ENCODE data around the gene ZNF335. TPM values are rescaled to one million over a fixed set of nuclear protein-coding genes. Genes with fewer than 3 reads are reported as not detected.
"Not testable (repeated sequence)": the region's sequence is repeated elsewhere in the genome, so short reads cannot be mapped to it uniquely, and the experiment has no call there.

Gene ZNF335
- total RNA-seq, 6 experiments from 2014 or later: 6.5 to 9.3 (median 7.8) TPM

GRCh38 chr20:45934586-45935415 is 37.2 kb downstream of the ZNF335 start, which contains the start of gene PCIF1:
Gene PCIF1, plus strand, starts transcription at chr20:45934683. Its CDS starts 4,317 bp downstream, at chr20:45939000.
- peak; percentile 85 to 94 (median 89) for ATAC-seq
- Histone ChIP-seq H3K4me1 (peaks cover 0 to 19% (median 9%) of the 10 kb centered on the region in 4 donors), H3K36me3 (peaks cover 0 to 23% (median 2%) of the 10 kb centered on the region in 4 donors), H3K4me3 (peak within 1 kb of the TSS; percentile 89 to 100 (median 100)), H3K27ac (peak within 1 kb of the TSS; percentile 96 to 100 (median 100)), H3K27me3 (no peaks in the 10 kb centered on the region), H3K9me3 (no peaks in the 10 kb centered on the region)
- intact Hi-C loops (cut with DNase I): no loop called here
- 0% methylated on average over 12 of the region's 102 CpGs for WGBS (ENCODE audit: insufficient coverage, low coverage, low lambda C conversion rate, missing lambda C conversion rate)
- TF ChIP-seq CTCF (IDR thresholded peaks at IDR 0.05) (no peak), POLR2A (IDR thresholded peaks at IDR 0.05) (peak; percentile 99)
- peak; percentile 99 for DNase-seq

GRCh38 chr20:45934046-45934585 is 37.9 kb downstream of the ZNF335 start:
- intact Hi-C loops (cut with DNase I): no loop called here
- no peak for TF ChIP-seq CTCF (IDR thresholded peaks at IDR 0.05)
- TF ChIP-seq POLR2A (IDR thresholded peaks at IDR 0.05): no peak
- H3K4me1 ChIP-seq: peaks cover 0 to 19% (median 9%) of the 10 kb centered on the region in 4 donors
- WGBS (ENCODE audit: insufficient coverage, low coverage, low lambda C conversion rate, missing lambda C conversion rate): 0% methylated on average over 22 of the region's 34 CpGs
- ATAC-seq (peak; percentile 13 to 39 (median 18)), DNase-seq (peak; percentile 71 to 79 (median 76))
- H3K4me3 ChIP-seq: peak overlapping the region; percentile 89 to 100 (median 100)
- no peaks in the 10 kb centered on the region for H3K9me3 ChIP-seq
- peaks cover 0 to 16% (median 0%) of the 10 kb centered on the region in 4 donors for H3K36me3 ChIP-seq
- peak overlapping the region; percentile 96 to 100 (median 100) for H3K27ac ChIP-seq
- no peaks in the 10 kb centered on the region for H3K27me3 ChIP-seq

GRCh38 chr20:45933266-45934045 is 38.5 kb downstream of the ZNF335 start:
- Histone ChIP-seq H3K36me3 (peaks cover 0 to 11% (median 0%) of the 10 kb centered on the region in 4 donors), H3K27me3 (no peaks in the 10 kb centered on the region), H3K4me3 (peak overlapping the region; percentile 89 to 100 (median 100)), H3K27ac (peak overlapping the region; percentile 96 to 100 (median 100)), H3K4me1 (peaks cover 0 to 19% (median 9%) of the 10 kb centered on the region in 4 donors), H3K9me3 (no peaks in the 10 kb centered on the region)
- ATAC-seq (peak; percentile 41 to 55 (median 54)), DNase-seq (peak; percentile 73 to 80 (median 74))
- 2% methylated on average over 9 of the region's 22 CpGs for WGBS (ENCODE audit: insufficient coverage, low coverage, low lambda C conversion rate, missing lambda C conversion rate)
- intact Hi-C loops (cut with DNase I): no loop called here
- TF ChIP-seq CTCF (IDR thresholded peaks at IDR 0.05) (peak; percentile 33 to 45 (median 36)), POLR2A (IDR thresholded peaks at IDR 0.05) (peak; percentile 35)

- H3K36me3 ChIP-seq; intact Hi-C loops (cut with DNase I); DNase-seq; ATAC-seq; H3K27ac ChIP-seq; H3K9me3 ChIP-seq; H3K27me3 ChIP-seq; H3K4me3 ChIP-seq: not testable (repeated sequence)
- H3K4me1 ChIP-seq: peaks cover 0 to 25% (median 9%) of the 10 kb centered on the region in 4 donors
- 71% methylated on average over 12 of the region's 17 CpGs for WGBS (ENCODE audit: insufficient coverage, low coverage, low lambda C conversion rate, missing lambda C conversion rate)
These were observed 40.3 kb downstream of the ZNF335 start for GRCh38 chr20:45931680-45932079.

All from right lobe of liver (tissue), 6 donors.